Caco-2 (cell line): ENCODE data around the gene NIM1K. TPM values are rescaled to one million over a fixed set of nuclear protein-coding genes. Genes with fewer than 3 reads are reported as not detected.
"Not testable (repeated sequence)": the region's sequence is repeated elsewhere in the genome, so short reads cannot be mapped to it uniquely, and the experiment has no call there.

ENCODE experiments used
- BruUV-seq: library from RNA; stranded (reverse); fragments of 400-500 nt; replicated peaks from 2 replicates; lab custom pipeline; 2021; lab: Mats Ljungman, UMichigan
- CTCF ChIA-PET: fragments of 300-600 bp; sonication (Branson Sonifier 250); formaldehyde crosslinking; loops from one replicate; lab custom pipeline; 2022; ENCODE audit warnings: antibody characterized with exemption; lab: Charles Lee
- POLR2A ChIA-PET: fragments of 300-600 bp; sonication (Branson Sonifier 250); formaldehyde crosslinking; loops from one replicate; lab custom pipeline; 2022; ENCODE audit warnings: antibody characterized with exemption; lab: Charles Lee
- DNase-seq, 2 experiments: peaks; one replicate each; pipeline versions ENCODE4 v3.0.0 to v3.0.0-alpha.2; 2020 to 2022
- H3K27me3 ChIP-seq: replicated peaks from 2 replicates; pipeline ENCODE4 v1.6.0; 2011; ENCODE audit warnings: low read length; ENCODE audit not compliant: control insufficient read depth, insufficient read depth
- H3K36me3 ChIP-seq: 2 replicates; pipeline ENCODE4 v1.5.1; 2011; ENCODE audit warnings: low read length; ENCODE audit not compliant: control insufficient read depth, insufficient read depth
- H3K4me1 ChIP-seq: fragments of 250-450 bp; sonication (Bioruptor Pico); 2 replicates; pipeline ENCODE4 v1.5.1; 2020; ENCODE audit warnings: mild to moderate bottlenecking
- H3K4me3 ChIP-seq: 2 replicates; pipeline ENCODE4 v1.5.1; 2011; ENCODE audit warnings: low read depth, mild to moderate bottlenecking, control low read depth, low read length
- H3K9me3 ChIP-seq: fragments of 250-450 bp; sonication (Bioruptor Pico); 2 replicates; pipeline ENCODE4 v1.5.1; 2020; ENCODE audit warnings: mild to moderate bottlenecking, moderate library complexity
- H3K27ac Mint-ChIP-seq: one replicate; pipeline ENCODE4 v1.8.0; 2022; ENCODE audit warnings: mixed read lengths; ENCODE audit not compliant: unreplicated experiment
- H3K27me3 Mint-ChIP-seq: one replicate; pipeline ENCODE4 v1.8.0; 2022; ENCODE audit warnings: mixed read lengths; ENCODE audit not compliant: insufficient read depth, unreplicated experiment
- H3K36me3 Mint-ChIP-seq: one replicate; pipeline ENCODE4 v1.8.0; 2022; ENCODE audit warnings: mild to moderate bottlenecking, mixed read lengths; ENCODE audit not compliant: insufficient read depth, unreplicated experiment
- H3K4me1 Mint-ChIP-seq: one replicate; pipeline ENCODE4 v1.8.0; 2022; ENCODE audit warnings: low read depth, mixed read lengths; ENCODE audit not compliant: unreplicated experiment
- H3K4me3 Mint-ChIP-seq: one replicate; pipeline ENCODE4 v1.8.0; 2022; ENCODE audit warnings: mild to moderate bottlenecking, moderate library complexity, mixed read lengths; ENCODE audit not compliant: unreplicated experiment
- H3K9me3 Mint-ChIP-seq: one replicate; pipeline ENCODE4 v1.8.0; 2022; ENCODE audit warnings: mixed read lengths; ENCODE audit not compliant: unreplicated experiment
- CTCF ChIP-seq, 2 experiments: fragments of 200-600 bp in 1 of 2; IDR thresholded peaks; 1 replicate in 1 of 2; 2 replicates in 1 of 2; pipeline versions ENCODE4 v1.5.1 to v1.8.0; 2011 to 2022; ENCODE audit warnings: antibody characterized with exemption in 1 of 2, control low read depth in 1 of 2, inconsistent platforms in 1 of 2, low read depth in 1 of 2, low read length in 1 of 2, mild to moderate bottlenecking in 1 of 2, moderate library complexity in 1 of 2; ENCODE audit not compliant: insufficient read depth in 1 of 2, severe bottlenecking in 1 of 2, unreplicated experiment in 1 of 2
- intact Hi-C: fragments of 100-400 bp; cut with micrococcal nuclease; formaldehyde crosslinking; loops from one replicate; pipeline ENCODE4 v1.10.0; 2022; ENCODE audit not compliant: unreplicated experiment
- total RNA-seq: library from RNA; stranded (reverse); gene quantifications from 2 replicates; pipeline ENCODE4 v1.2.3, GENCODE V29; 2022

The NIM1K gene
- total RNA-seq, 1 experiment from 2014 or later = not detected

GRCh38 chr5:43197535-43197934 is 5.5 kb downstream of the NIM1K start:
- Mint-ChIP-seq H3K27ac (no peak overlapping the region), H3K4me3 (no peak overlapping the region), H3K36me3 (no peaks in the 10 kb centered on the region), H3K27me3 (no peaks in the 10 kb centered on the region), H3K4me1 (peaks cover 18% of the 10 kb centered on the region), H3K9me3 (peaks cover 9% of the 10 kb centered on the region)
- Histone ChIP-seq H3K4me1 (no peaks in the 10 kb centered on the region), H3K36me3 (no peaks in the 10 kb centered on the region), H3K9me3 (no peaks in the 10 kb centered on the region), H3K4me3 (no peak overlapping the region), H3K27me3 (no peaks in the 10 kb centered on the region)
- no TSS peak for BruUV-seq
- no peak for DNase-seq
- intact Hi-C loops = loop anchor here (10.0 kb wide), 1 partner anchor 123 kb away; no protein-coding TSS in a partner anchor
- TF ChIP-seq CTCF (IDR thresholded peaks at IDR 0.05; ENCODE audit: insufficient read depth in 1 of 2, low read depth in 1 of 2, low read length in 1 of 2, severe bottlenecking in 1 of 2, unreplicated experiment in 1 of 2) = no peak
- ChIA-PET CTCF (interaction anchor here (0.6 kb wide), 1 partner anchor 12 kb away, joined by 3 read pairs; no protein-coding TSS in a partner anchor), POLR2A (no interaction called here)

- CTCF ChIA-PET = interaction anchor here (0.7 kb wide), 1 partner anchor 75 kb away, joined by 3 read pairs; no protein-coding TSS in a partner anchor
These were observed 9.4 kb downstream of the NIM1K start for GRCh38 chr5:43201442-43201841.

GRCh38 chr5:43202380-43202779 is 10.4 kb downstream of the NIM1K start:
- ChIA-PET CTCF (no interaction called here), POLR2A (no interaction called here)
- H3K4me1 Mint-ChIP-seq = peaks cover 12% of the 10 kb centered on the region
- TF ChIP-seq CTCF (IDR thresholded peaks at IDR 0.05; ENCODE audit: insufficient read depth in 1 of 2, low read depth in 1 of 2, low read length in 1 of 2, severe bottlenecking in 1 of 2, unreplicated experiment in 1 of 2) = no peak
- no peak overlapping the region for H3K4me3 ChIP-seq
- H3K9me3 Mint-ChIP-seq = peaks cover 9% of the 10 kb centered on the region
- no peak overlapping the region for H3K4me3 Mint-ChIP-seq
- H3K4me1 ChIP-seq = no peaks in the 10 kb centered on the region
- H3K27me3 ChIP-seq = no peaks in the 10 kb centered on the region
- H3K9me3 ChIP-seq = no peaks in the 10 kb centered on the region; the same call in 1 of the 2 replicates
- DNase-seq = no peak
- no peak overlapping the region for H3K27ac Mint-ChIP-seq
- H3K36me3 Mint-ChIP-seq = no peaks in the 10 kb centered on the region
- H3K36me3 ChIP-seq = no peaks in the 10 kb centered on the region
- no TSS peak for BruUV-seq
- intact Hi-C loops = no loop called here
- H3K27me3 Mint-ChIP-seq = no peaks in the 10 kb centered on the region

More at GRCh38 chr5:43201442-43201841, 9.4 kb downstream of the NIM1K start:
- H3K4me1 Mint-ChIP-seq = peaks cover 13% of the 10 kb centered on the region
- BruUV-seq, H3K27ac Mint-ChIP-seq, H3K9me3 ChIP-seq, H3K4me1 ChIP-seq, H3K4me3 ChIP-seq, H3K27me3 ChIP-seq, H3K4me3 Mint-ChIP-seq, H3K36me3 Mint-ChIP-seq, H3K36me3 ChIP-seq, DNase-seq, intact Hi-C loops, H3K27me3 Mint-ChIP-seq, POLR2A ChIA-PET, H3K9me3 Mint-ChIP-seq: not testable (repeated sequence)
